HepG2 (cell line): ENCODE measurements around the gene IL1RAP. TPM values are rescaled to one million over a fixed set of nuclear protein-coding genes. Genes with fewer than 3 reads are reported as not detected.

Experiments
- ATAC-seq: fragments of 200-7000 bp; cut with Tn5 transposase; 3 replicates; pipeline ENCODE4 v1.9.1; 2020; ENCODE audit warnings: mild to moderate bottlenecking, moderate library complexity
- BruUV-seq: library from RNA; stranded (reverse); fragments of 400-500 nt; replicated peaks from 2 replicates; lab custom pipeline; 2021; lab: Mats Ljungman, UMichigan
- CTCF ChIA-PET: fragments of 300-600 bp; formaldehyde crosslinking; extraction: SDS; loops from one replicate; lab custom pipeline; 2021; ENCODE audit warnings: low total read pairs, inconsistent platforms, low intra/inter-chr PET ratio; lab: Yijun Ruan, JAX
- POLR2A ChIA-PET: fragments of 350-600 bp; sonication (Branson Sonifier 250); formaldehyde crosslinking; loops from one replicate; lab custom pipeline; 2020; ENCODE audit warnings: antibody characterized with exemption, inconsistent platforms; lab: Yijun Ruan, JAX
- DNase-seq: peaks from one replicate; pipeline ENCODE4 v3.0.0-alpha.2; 2015; ENCODE audit warnings: low spot score
- FAIRE-seq: peaks from 3 replicates; lab custom pipeline; 2011; peaks lifted over from hg19 to GRCh38; lab: Jason Lieb, UNC
- H2AFZ ChIP-seq: one replicate; pipeline ENCODE4 v1.6.1; 2011; ENCODE audit warnings: low read length, inconsistent platforms
- H3K27ac ChIP-seq: fragments of 300-600 bp; 3 replicates; pipeline ENCODE4 v1.8.0; 2011; ENCODE audit warnings: mixed run types, mild to moderate bottlenecking, mixed read lengths, low read length, inconsistent platforms; ENCODE audit not compliant: insufficient read depth; ENCODE audit errors: extremely low read length
- H3K27me3 ChIP-seq, 2 experiments: fragments of 200-600 bp in 1 of 2; 2 replicates in 1 of 2; 3 replicates in 1 of 2; pipeline versions ENCODE4 v1.6.0 to v1.8.0; 2011; ENCODE audit warnings: low read length in 2 of 2, mild to moderate bottlenecking in 2 of 2, moderate library complexity in 2 of 2, inconsistent platforms in 1 of 2; ENCODE audit not compliant: insufficient read depth in 2 of 2, control insufficient read depth in 1 of 2
- H3K36me3 ChIP-seq, 2 experiments: fragments of 200-600 bp in 1 of 2; replicated peaks in 1 of 2; 2 replicates in 1 of 2; 3 replicates in 1 of 2; pipeline versions ENCODE4 v1.5.1 to v1.8.0; 2011; ENCODE audit warnings: low read length in 2 of 2, inconsistent platforms in 1 of 2; ENCODE audit not compliant: insufficient read depth in 2 of 2, control insufficient read depth in 1 of 2
- H3K4me1 ChIP-seq: 2 replicates; pipeline ENCODE4 v1.5.1; 2012; ENCODE audit warnings: low read length, inconsistent platforms; ENCODE audit not compliant: insufficient read depth
- H3K4me2 ChIP-seq: 2 replicates; pipeline ENCODE4 v1.6.0; 2011; ENCODE audit warnings: low read depth, low read length, inconsistent platforms
- H3K4me3 ChIP-seq, 3 experiments: fragments of 200-600 bp in 1 of 3; sonication (generic), shearing (Covaris generic) in 1 of 3; replicated peaks in 1 of 3; 2 replicates each; pipeline ENCODE4 v1.5.1; 2011 to 2016; ENCODE audit warnings: low read length in 3 of 3, inconsistent platforms in 2 of 3, low read depth in 2 of 3, mild to moderate bottlenecking in 2 of 3, control low read depth in 1 of 3, mixed read lengths in 1 of 3; ENCODE audit not compliant: insufficient read depth in 1 of 3
- H3K79me2 ChIP-seq: one replicate; pipeline ENCODE4 v1.6.1; 2011; ENCODE audit warnings: low read length, inconsistent platforms; ENCODE audit not compliant: insufficient read depth
- H3K9ac ChIP-seq: 2 replicates; pipeline ENCODE4 v1.6.0; 2011; ENCODE audit warnings: mild to moderate bottlenecking, low read depth, low read length, inconsistent platforms; ENCODE audit not compliant: insufficient read depth
- H3K9me3 ChIP-seq: 2 replicates; pipeline ENCODE4 v1.5.1; 2012; ENCODE audit warnings: mild to moderate bottlenecking, low read length
- H4K20me1 ChIP-seq: 2 replicates; pipeline ENCODE4 v1.6.0; 2011; ENCODE audit warnings: inconsistent platforms, mild to moderate bottlenecking, low read length, moderate library complexity; ENCODE audit not compliant: insufficient read depth
- ATF5 ChIP-seq: sonication (generic); formaldehyde crosslinking; IDR thresholded peaks from 2 replicates; pipeline ENCODE4 v1.4.0; 2020; ENCODE audit warnings: mild to moderate bottlenecking, low read depth, missing genetic modification reagents
- CAMTA2 ChIP-seq: sonication (generic); formaldehyde crosslinking; IDR thresholded peaks from 2 replicates; pipeline ENCODE4 v1.4.0; 2020; ENCODE audit warnings: mild to moderate bottlenecking, missing genetic modification reagents, borderline replicate concordance
- FOXK2 ChIP-seq: fragments of 450-650 bp; IDR thresholded peaks from 2 replicates; pipeline ENCODE4 v1.6.1; 2016
- IKZF1 ChIP-seq: fragments of 450-650 bp; IDR thresholded peaks from 2 replicates; pipeline ENCODE4 v1.7.1; 2016
- KAT8 ChIP-seq: IDR thresholded peaks from 2 replicates; pipeline ENCODE4 v1.6.1; 2016; ENCODE audit warnings: missing genetic modification reagents, missing compliant biosample characterization
- KDM1A ChIP-seq: IDR thresholded peaks from 2 replicates; pipeline ENCODE4 v1.6.1; 2016; ENCODE audit warnings: missing compliant biosample characterization
- NCOA2 ChIP-seq: sonication (generic); formaldehyde crosslinking; IDR thresholded peaks from 2 replicates; pipeline ENCODE4 v1.8.0; 2022; ENCODE audit warnings: inconsistent platforms
- POGK ChIP-seq: sonication (generic); formaldehyde crosslinking; conservative IDR thresholded peaks from 2 replicates; pipeline ENCODE4 v1.8.0; 2022; ENCODE audit warnings: mild to moderate bottlenecking, moderate library complexity, missing genetic modification reagents
- SALL2 ChIP-seq: sonication (generic); formaldehyde crosslinking; IDR thresholded peaks from 2 replicates; pipeline ENCODE4 v1.8.1; 2023; ENCODE audit warnings: mild to moderate bottlenecking, missing genetic modification reagents, inconsistent platforms
- ZFP36 ChIP-seq: fragments of 150-350 bp; IDR thresholded peaks from 2 replicates; pipeline ENCODE4 v1.6.1; 2018; ENCODE audit warnings: borderline replicate concordance, low read length, low read depth; ENCODE audit not compliant: partially characterized antibody
- ZNF333 ChIP-seq: sonication (generic); formaldehyde crosslinking; IDR thresholded peaks from 2 replicates; pipeline ENCODE4 v1.4.0; 2020; ENCODE audit warnings: mild to moderate bottlenecking, missing genetic modification reagents, borderline replicate concordance
- ZNF691 ChIP-seq: sonication (generic); formaldehyde crosslinking; IDR thresholded peaks from 2 replicates; pipeline ENCODE4 v1.4.0; 2020; ENCODE audit warnings: missing genetic modification reagents, low read depth, mild to moderate bottlenecking, borderline replicate concordance
- WGBS: methylation state at CpG from one replicate; pipeline ENCODE4 v1.1.6; 2017; ENCODE audit warnings: low lambda C conversion rate; 5-methylcytosine and 5-hydroxymethylcytosine counted together
- in situ Hi-C: cut with HindIII; loops from 2 replicates; pipeline ENCODE4 v1.10.0; 2017; ENCODE audit warnings: low pct_unique_long_range_greater_than_20kb; ENCODE audit not compliant: extremely low pct_ligation_motif_present
- intact Hi-C: fragments of 100-400 bp; cut with micrococcal nuclease; formaldehyde crosslinking; loops from one replicate; pipeline ENCODE4 v1.10.0; 2022; ENCODE audit not compliant: unreplicated experiment
- polyA plus RNA-seq, 8 experiments: library from polyadenylated mRNA; depleted of rRNA in 3 of 8; stranded (reverse) in 7 of 8; unstranded in 1 of 8; fragments of >200 nt; fragmentation: Illumina TruSeq in 4 of 8; extraction: Trizol in 4 of 8; gene quantifications; 2 replicates each; pipeline versions ENCODE4 v1.2.1 to v1.2.3, GENCODE V29; 2011 to 2016; ENCODE audit warnings: low read depth in 4 of 8, missing spikeins in 1 of 8, mixed read lengths in 1 of 8; ENCODE audit not compliant: insufficient read depth in 1 of 8
- total RNA-seq, 5 experiments: library from RNA; depleted of rRNA; stranded (reverse); fragments of >200 nt; fragmentation: Illumina TruSeq; extraction: Trizol; gene quantifications; 2 replicates each; pipeline ENCODE4 v1.2.3, GENCODE V29; 2016; ENCODE audit warnings: low read depth in 1 of 5
- TF ChIP-seq, protein P1 (sequence below): sonication (generic); formaldehyde crosslinking; IDR thresholded peaks from 2 replicates; pipeline ENCODE4 v1.4.0; 2020; ENCODE audit warnings: missing genetic modification reagents, borderline replicate concordance
- TF ChIP-seq, protein P2 (sequence below): sonication (generic); formaldehyde crosslinking; IDR thresholded peaks from 2 replicates; pipeline ENCODE4 v1.8.0; 2022; ENCODE audit warnings: mild to moderate bottlenecking, missing genetic modification reagents, moderate library complexity

IL1RAP gene
- total and polyA plus RNA-seq, 2 of the 13 experiments (the other 11 are each of a cell fraction or from before 2014, with no cell fraction given): 18.3 to 54.9 TPM

GRCh38 chr3:190699776-190700175, 185.9 kb downstream of the IL1RAP start:
- no peaks in the 10 kb centered on the region for H3K9me3 ChIP-seq
- H3K27me3 ChIP-seq: no peaks in the 10 kb centered on the region
- no peak overlapping the region for H3K9ac ChIP-seq
- ChIA-PET CTCF (interaction anchor here (1.2 kb wide), 1 partner anchor 351 kb away, joined by 3 read pairs; no protein-coding TSS in a partner anchor), POLR2A (no interaction called here)
- no peaks in the 10 kb centered on the region for H3K36me3 ChIP-seq
- BruUV-seq: no TSS peak
- DNase-seq: no peak
- no peak overlapping the region for H3K4me3 ChIP-seq
- H3K79me2 ChIP-seq: no peaks in the 10 kb centered on the region
- in situ Hi-C loops: loop anchor here (10.0 to 25.0 kb wide), 2 partner anchors 185 to 737 kb away; partner anchors contain the start of gene IL1RAP
- no peak for FAIRE-seq
- H3K4me1 ChIP-seq: peaks cover 36% of the 10 kb centered on the region
- H3K4me2 ChIP-seq: no peak overlapping the region
- H4K20me1 ChIP-seq: no peaks in the 10 kb centered on the region
- ATAC-seq: no peak
- WGBS: 8% methylated on average over 2 of the region's 2 CpGs
- intact Hi-C loops: loop anchor here (5.0 to 10.0 kb wide), 3 partner anchors 165 to 377 kb away; partner anchors contain the start of genes CLDN1 and GMNC
- no peak overlapping the region for H2AFZ ChIP-seq
- no peak overlapping the region for H3K27ac ChIP-seq
- TF ChIP-seq, protein P1, sequence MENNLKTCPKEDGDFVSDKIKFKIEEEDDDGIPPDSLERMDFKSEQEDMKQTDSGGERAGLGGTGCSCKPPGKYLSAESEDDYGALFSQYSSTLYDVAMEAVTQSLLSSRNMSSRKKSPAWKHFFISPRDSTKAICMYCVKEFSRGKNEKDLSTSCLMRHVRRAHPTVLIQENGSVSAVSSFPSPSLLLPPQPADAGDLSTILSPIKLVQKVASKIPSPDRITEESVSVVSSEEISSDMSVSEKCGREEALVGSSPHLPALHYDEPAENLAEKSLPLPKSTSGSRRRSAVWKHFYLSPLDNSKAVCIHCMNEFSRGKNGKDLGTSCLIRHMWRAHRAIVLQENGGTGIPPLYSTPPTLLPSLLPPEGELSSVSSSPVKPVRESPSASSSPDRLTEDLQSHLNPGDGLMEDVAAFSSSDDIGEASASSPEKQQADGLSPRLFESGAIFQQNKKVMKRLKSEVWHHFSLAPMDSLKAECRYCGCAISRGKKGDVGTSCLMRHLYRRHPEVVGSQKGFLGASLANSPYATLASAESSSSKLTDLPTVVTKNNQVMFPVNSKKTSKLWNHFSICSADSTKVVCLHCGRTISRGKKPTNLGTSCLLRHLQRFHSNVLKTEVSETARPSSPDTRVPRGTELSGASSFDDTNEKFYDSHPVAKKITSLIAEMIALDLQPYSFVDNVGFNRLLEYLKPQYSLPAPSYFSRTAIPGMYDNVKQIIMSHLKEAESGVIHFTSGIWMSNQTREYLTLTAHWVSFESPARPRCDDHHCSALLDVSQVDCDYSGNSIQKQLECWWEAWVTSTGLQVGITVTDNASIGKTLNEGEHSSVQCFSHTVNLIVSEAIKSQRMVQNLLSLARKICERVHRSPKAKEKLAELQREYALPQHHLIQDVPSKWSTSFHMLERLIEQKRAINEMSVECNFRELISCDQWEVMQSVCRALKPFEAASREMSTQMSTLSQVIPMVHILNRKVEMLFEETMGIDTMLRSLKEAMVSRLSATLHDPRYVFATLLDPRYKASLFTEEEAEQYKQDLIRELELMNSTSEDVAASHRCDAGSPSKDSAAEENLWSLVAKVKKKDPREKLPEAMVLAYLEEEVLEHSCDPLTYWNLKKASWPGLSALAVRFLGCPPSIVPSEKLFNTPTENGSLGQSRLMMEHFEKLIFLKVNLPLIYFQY: no peak
- no peak for TF ChIP-seq NCOA2
- TF ChIP-seq, protein P2, sequence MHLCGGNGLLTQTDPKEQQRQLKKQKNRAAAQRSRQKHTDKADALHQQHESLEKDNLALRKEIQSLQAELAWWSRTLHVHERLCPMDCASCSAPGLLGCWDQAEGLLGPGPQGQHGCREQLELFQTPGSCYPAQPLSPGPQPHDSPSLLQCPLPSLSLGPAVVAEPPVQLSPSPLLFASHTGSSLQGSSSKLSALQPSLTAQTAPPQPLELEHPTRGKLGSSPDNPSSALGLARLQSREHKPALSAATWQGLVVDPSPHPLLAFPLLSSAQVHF (CRISPR knock-in tag): no peak
- no peak for TF ChIP-seq IKZF1
- TF ChIP-seq FOXK2: no peak
- no peak for TF ChIP-seq SALL2 (CRISPR knock-in tag)
- TF ChIP-seq ZFP36: no peak
- no peak for TF ChIP-seq KDM1A
- TF ChIP-seq POGK (CRISPR knock-in tag): no peak
- no peak for TF ChIP-seq CAMTA2 (CRISPR knock-in tag)
- no peak for TF ChIP-seq ZNF691 (CRISPR knock-in tag)
- TF ChIP-seq KAT8 (CRISPR knock-in tag): no peak
- TF ChIP-seq ZNF333 (CRISPR knock-in tag): no peak
- no peak for TF ChIP-seq ATF5 (CRISPR knock-in tag)
